ENCODE data around the gene USP1.

GRCh38 chr1:62406576-62406975 is 30.3 kb upstream of the USP1 start:
- no peak for TF ChIP-seq CTCF (IDR thresholded peaks at IDR 0.05)
- TF ChIP-seq POLR2A (IDR thresholded peaks at IDR 0.05) = no peak
